Sigmoid colon (tissue), 7 donors: ENCODE measurements around the gene REM2. TPM values are rescaled to one million over a fixed set of nuclear protein-coding genes. Genes with fewer than 3 reads are reported as not detected.

Experiments
- DNase-seq: peaks from one replicate; pipeline ENCODE4 v3.0.0-alpha.2; 2019
- H3K27ac ChIP-seq, 4 donors: fragments of 200-600 bp; sonication (generic); one replicate each; pipeline ENCODE4 v1.5.1; 2016 to 2019; ENCODE audit warnings: mild to moderate bottlenecking in 1 of 4
- H3K27me3 ChIP-seq, 3 donors: fragments of 200-600 bp; sonication (generic); one replicate each; pipeline ENCODE4 v1.5.1; 2019; ENCODE audit warnings: mild to moderate bottlenecking in 1 of 3
- H3K36me3 ChIP-seq, 4 donors: fragments of 200-600 bp; sonication (generic); one replicate each; pipeline ENCODE4 v1.5.1; 2016 to 2019
- H3K4me1 ChIP-seq, 4 donors: fragments of 200-600 bp; sonication (generic); one replicate each; pipeline ENCODE4 v1.5.1; 2017 to 2019
- H3K4me3 ChIP-seq, 4 donors: fragments of 200-600 bp; sonication (generic); one replicate each; pipeline ENCODE4 v1.5.1; 2017 to 2019; ENCODE audit warnings: mild to moderate bottlenecking in 2 of 4, moderate library complexity in 1 of 4
- H3K9me3 ChIP-seq, 4 donors: fragments of 200-600 bp in 3 of 4; sonication (generic) in 3 of 4; one replicate each; pipeline versions ENCODE4 v1.5.1 to v1.6.1; 2013 to 2019
- EP300 ChIP-seq, 4 donors: sonication (generic); formaldehyde crosslinking; IDR thresholded peaks; one replicate each; pipeline ENCODE4 v1.6.1; 2017; ENCODE audit warnings: antibody characterized with exemption in 4 of 4
- POLR2A ChIP-seq, 2 donors: fragments of 450-650 bp; IDR thresholded peaks; one replicate each; pipeline ENCODE4 v1.6.1; 2016; ENCODE audit warnings: antibody characterized with exemption in 2 of 2, mild to moderate bottlenecking in 2 of 2, moderate library complexity in 2 of 2
- POLR2AphosphoS5 ChIP-seq, 4 donors: sonication (generic); formaldehyde crosslinking; IDR thresholded peaks; one replicate each; pipeline ENCODE4 v1.6.1; 2017; ENCODE audit warnings: antibody characterized with exemption in 4 of 4
- WGBS, 2 donors: extraction: QIAGEN DNeasy Blood & Tissue Kit; methylation state at CpG; one replicate each; pipeline ENCODE4 v1.1.7; 2013; 5-methylcytosine and 5-hydroxymethylcytosine counted together
- intact Hi-C: fragments of 100-400 bp; cut with DNase I; formaldehyde crosslinking; loops from one replicate; pipeline ENCODE4 v1.15.1; 2023
- polyA plus RNA-seq, 3 donors: library from polyadenylated mRNA; stranded (reverse); fragments of 200-250 nt; gene quantifications; one replicate each; pipeline ENCODE4 v1.2.3, GENCODE V29; 2013
- total RNA-seq, 4 donors: library from RNA; depleted of rRNA; stranded (reverse); fragments of >200 nt; gene quantifications; one replicate each; pipeline ENCODE4 v1.1.0, GENCODE V29; 2016
- TF ChIP-seq, protein P1 (sequence below), 4 experiments: fragments of 450-650 bp in 3 of 4; fragments of 200-600 bp in 1 of 4; IDR thresholded peaks; one replicate each; pipeline ENCODE4 v1.5.1; 2016 to 2019; ENCODE audit warnings: antibody characterized with exemption in 4 of 4, mild to moderate bottlenecking in 3 of 4, moderate library complexity in 2 of 4
- donor health status: healthy with polysubstance abuse.
- donor health status: Bipolar disorder and iron deficiency.
- donor health status: healthy.

The REM2 gene
- total and polyA plus RNA-seq, 7 donors, result 0.60 to 1.4 (median 0.81) TPM; not detected in 2

DNA sequence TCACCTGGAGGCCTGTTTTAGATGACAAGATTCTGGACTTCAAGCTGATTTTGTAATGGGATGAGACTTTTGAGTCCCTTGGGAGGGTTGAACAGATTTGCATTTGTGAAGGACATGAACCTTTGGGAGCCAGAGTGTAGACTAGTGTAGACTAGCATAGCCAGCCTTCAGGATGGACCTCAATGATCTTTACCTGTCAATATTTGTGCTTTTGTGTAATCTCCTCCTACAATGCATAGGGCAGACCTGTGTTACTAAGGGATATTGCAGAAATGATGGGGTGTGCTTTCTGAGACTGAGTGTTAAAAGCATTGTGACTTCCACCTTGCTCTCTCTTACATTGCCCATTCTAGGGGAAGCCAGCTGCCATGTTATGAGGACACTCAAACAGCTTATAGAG is 21.4 kb upstream of the REM2 start:
- TF ChIP-seq POLR2AphosphoS5 (IDR thresholded peaks at IDR 0.05) (no peak), EP300 (IDR thresholded peaks at IDR 0.05) (no peak), POLR2A (IDR thresholded peaks at IDR 0.05) (no peak)
- TF ChIP-seq, protein P1, sequence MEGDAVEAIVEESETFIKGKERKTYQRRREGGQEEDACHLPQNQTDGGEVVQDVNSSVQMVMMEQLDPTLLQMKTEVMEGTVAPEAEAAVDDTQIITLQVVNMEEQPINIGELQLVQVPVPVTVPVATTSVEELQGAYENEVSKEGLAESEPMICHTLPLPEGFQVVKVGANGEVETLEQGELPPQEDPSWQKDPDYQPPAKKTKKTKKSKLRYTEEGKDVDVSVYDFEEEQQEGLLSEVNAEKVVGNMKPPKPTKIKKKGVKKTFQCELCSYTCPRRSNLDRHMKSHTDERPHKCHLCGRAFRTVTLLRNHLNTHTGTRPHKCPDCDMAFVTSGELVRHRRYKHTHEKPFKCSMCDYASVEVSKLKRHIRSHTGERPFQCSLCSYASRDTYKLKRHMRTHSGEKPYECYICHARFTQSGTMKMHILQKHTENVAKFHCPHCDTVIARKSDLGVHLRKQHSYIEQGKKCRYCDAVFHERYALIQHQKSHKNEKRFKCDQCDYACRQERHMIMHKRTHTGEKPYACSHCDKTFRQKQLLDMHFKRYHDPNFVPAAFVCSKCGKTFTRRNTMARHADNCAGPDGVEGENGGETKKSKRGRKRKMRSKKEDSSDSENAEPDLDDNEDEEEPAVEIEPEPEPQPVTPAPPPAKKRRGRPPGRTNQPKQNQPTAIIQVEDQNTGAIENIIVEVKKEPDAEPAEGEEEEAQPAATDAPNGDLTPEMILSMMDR (IDR thresholded peaks at IDR 0.05), result no peak
- intact Hi-C loops, result no loop called here
- no peak overlapping the region for H3K4me3 ChIP-seq
- DNase-seq, result no peak
- no peaks in the 10 kb centered on the region for H3K36me3 ChIP-seq
- H3K9me3 ChIP-seq, result no peaks in the 10 kb centered on the region
- peaks cover 0 to 9% (median 2%) of the 10 kb centered on the region in 4 donors for H3K4me1 ChIP-seq
- H3K27ac ChIP-seq, result no peak overlapping the region
- no peaks in the 10 kb centered on the region for H3K27me3 ChIP-seq

DNA sequence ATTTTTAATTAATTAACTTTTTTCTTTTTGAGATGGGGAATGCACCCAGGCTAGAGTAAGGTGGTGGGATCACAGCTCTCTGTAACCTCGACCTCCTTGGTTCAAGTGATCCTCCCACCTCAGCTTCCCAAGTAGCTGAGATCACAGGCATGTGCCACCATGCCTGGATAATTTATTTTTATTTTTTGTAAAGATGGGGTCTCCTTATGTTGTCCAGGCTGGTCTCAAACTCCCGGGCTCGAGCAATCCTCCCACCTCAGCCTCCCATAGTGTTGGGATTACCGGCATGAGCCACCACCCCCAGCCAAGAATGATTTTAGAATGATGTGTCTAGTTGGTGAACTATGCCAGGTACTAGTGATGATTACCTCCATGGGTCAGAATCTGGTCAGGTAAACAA is 18.0 kb upstream of the REM2 start:
- no peak for DNase-seq
- WGBS, 2 donors, result 86 to 87% methylated on average over 4 of the region's 4 CpGs

DNA sequence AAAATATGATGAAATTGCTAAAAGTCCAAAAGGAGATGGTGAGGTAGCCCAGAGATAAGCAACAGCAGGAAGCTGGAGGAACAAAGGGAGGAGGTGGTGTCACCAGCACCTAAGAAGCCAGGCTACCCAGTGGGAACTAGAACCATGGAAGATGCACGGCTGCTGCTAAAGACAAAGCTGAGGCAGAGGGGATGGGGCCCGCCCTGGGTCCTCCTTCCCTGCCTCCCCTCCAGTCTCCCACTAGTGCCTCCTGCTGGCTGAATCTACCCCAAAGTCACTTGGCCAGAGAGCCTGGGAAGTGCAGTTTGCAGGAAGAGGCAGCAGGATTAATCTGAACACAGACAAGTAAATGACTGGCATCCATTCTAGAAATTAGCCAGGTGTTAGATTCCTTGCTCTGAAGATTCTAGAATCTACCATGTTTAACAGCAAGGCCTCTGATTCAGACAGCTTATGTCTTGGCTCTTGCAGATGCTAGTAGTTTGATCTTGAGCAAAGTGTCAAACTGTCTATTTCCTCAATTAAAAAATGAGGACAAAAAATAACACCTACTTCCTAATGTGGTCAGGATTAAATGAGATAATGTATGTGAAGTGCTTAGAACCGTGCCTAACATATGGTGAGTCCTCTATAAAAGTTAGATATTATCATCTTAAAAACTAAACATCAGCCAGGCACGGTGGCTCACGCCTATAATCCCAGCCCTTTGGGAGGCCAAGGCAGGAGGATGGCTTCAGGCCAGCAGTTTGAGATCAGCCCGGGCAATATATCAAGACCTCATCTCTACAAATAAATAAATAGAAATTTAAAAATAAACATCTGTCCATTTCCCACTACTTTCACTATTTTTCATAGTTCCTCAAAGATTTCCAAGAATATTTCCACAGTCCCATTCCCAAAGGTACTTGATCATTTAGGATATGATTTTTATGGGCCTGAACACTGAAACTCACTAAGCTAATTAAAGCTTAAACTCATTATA is 17.3 kb upstream of the REM2 start:
- intact Hi-C loops, result no loop called here
- no peak for DNase-seq
- H3K4me3 ChIP-seq, result no peak overlapping the region

More for the DNA sequence above, 18.0 kb upstream of the REM2 start:
- H3K27ac ChIP-seq, result no peak overlapping the region
- H3K9me3 ChIP-seq, result no peaks in the 10 kb centered on the region
- no peaks in the 10 kb centered on the region for H3K36me3 ChIP-seq
- no peak overlapping the region for H3K4me3 ChIP-seq
- intact Hi-C loops, result no loop called here
- TF ChIP-seq, protein P1 (IDR thresholded peaks at IDR 0.05), result no peak
- TF ChIP-seq POLR2A (IDR thresholded peaks at IDR 0.05) (no peak), EP300 (IDR thresholded peaks at IDR 0.05) (no peak), POLR2AphosphoS5 (IDR thresholded peaks at IDR 0.05) (no peak)
- H3K27me3 ChIP-seq, result no peaks in the 10 kb centered on the region
- H3K4me1 ChIP-seq, result peaks cover 0 to 11% (median 7%) of the 10 kb centered on the region in 4 donors

DNA sequence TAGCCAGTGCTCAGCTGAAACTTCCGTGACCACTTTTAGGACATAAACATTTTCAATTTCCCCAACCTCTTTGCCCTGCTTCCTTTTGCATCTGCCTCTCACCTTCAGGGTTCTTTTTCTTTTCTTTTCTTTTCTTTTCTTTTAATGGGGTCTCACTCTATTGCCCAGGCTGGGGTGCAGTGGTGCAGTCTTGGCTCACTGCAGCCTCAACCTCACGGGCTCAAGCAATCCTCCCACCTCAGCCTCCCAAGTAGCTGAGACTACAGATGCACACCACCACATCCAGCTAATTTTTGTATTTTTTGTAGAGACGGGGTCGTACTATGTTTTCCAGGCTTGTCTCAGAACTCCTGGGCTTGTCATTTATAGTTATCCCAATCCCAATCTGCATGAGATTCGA is 16.1 kb upstream of the REM2 start:
- WGBS, 2 donors, result 97% methylated on average over 5 of the region's 5 CpGs
- no peak for TF ChIP-seq POLR2A (IDR thresholded peaks at IDR 0.05)
- intact Hi-C loops, result no loop called here
- Histone ChIP-seq H3K9me3 (no peaks in the 10 kb centered on the region), H3K4me1 (peaks cover 0 to 20% (median 17%) of the 10 kb centered on the region in 4 donors), H3K27ac (no peak overlapping the region), H3K4me3 (no peak overlapping the region), H3K36me3 (no peaks in the 10 kb centered on the region), H3K27me3 (no peaks in the 10 kb centered on the region)
- DNase-seq, result no peak

More for the DNA sequence above, 17.3 kb upstream of the REM2 start:
- Histone ChIP-seq H3K36me3 (no peaks in the 10 kb centered on the region), H3K27me3 (no peaks in the 10 kb centered on the region), H3K4me1 (peaks cover 0 to 18% (median 15%) of the 10 kb centered on the region in 4 donors), H3K27ac (peak overlapping the region in 1 of 4 donors; percentile 17), H3K9me3 (no peaks in the 10 kb centered on the region)
- WGBS, 2 donors, result 48 to 64% methylated on average over 6 of the region's 6 CpGs
- TF ChIP-seq, protein P1 (IDR thresholded peaks at IDR 0.05), result no peak
- TF ChIP-seq POLR2A (IDR thresholded peaks at IDR 0.05) (no peak), EP300 (IDR thresholded peaks at IDR 0.05) (no peak), POLR2AphosphoS5 (IDR thresholded peaks at IDR 0.05) (no peak)

DNA sequence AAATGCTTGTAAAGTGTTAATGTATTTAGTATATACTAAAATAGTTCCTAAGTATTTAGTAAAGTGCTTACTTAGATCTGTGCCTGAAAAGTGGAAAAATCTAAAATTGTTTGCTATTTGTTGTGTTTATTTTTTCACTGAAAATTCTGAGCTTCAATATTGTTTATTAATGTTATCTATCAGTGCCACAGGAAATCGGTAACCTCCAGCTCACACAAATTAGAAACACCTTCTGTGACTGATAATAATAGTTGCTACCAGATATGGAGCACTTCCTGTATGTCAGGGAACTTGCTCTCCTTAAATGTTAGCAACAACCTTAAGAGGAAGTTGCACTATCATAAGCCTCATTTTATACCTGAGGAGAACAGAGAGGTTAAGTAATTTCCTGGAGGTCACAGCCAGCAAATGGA is 12.2 kb upstream of the REM2 start:
- no peak for DNase-seq
- Histone ChIP-seq H3K4me1 (peaks cover 0 to 49% (median 43%) of the 10 kb centered on the region in 4 donors), H3K4me3 (peak overlapping the region; percentile 77 to 93 (median 87)), H3K27ac (peak overlapping the region; percentile 99), H3K36me3 (peaks cover 15 to 27% (median 23%) of the 10 kb centered on the region in 4 donors), H3K9me3 (no peaks in the 10 kb centered on the region), H3K27me3 (no peaks in the 10 kb centered on the region)
- 3% methylated on average over 1 of the region's 1 CpG for WGBS, 2 donors
- TF ChIP-seq, protein P1 (IDR thresholded peaks at IDR 0.05), result no peak
- TF ChIP-seq POLR2AphosphoS5 (IDR thresholded peaks at IDR 0.05) (no peak), EP300 (IDR thresholded peaks at IDR 0.05) (no peak), POLR2A (IDR thresholded peaks at IDR 0.05) (no peak)
- intact Hi-C loops, result loop anchor here (5.0 kb wide), 4 partner anchors 34 to 226 kb away; partner anchors contain the start of genes ACIN1, AJUBA, C14orf119 and MMP14
